Keratinocyte (primary cell): ENCODE measurements around the gene CTDSP1. TPM values are rescaled to one million over a fixed set of nuclear protein-coding genes. Genes with fewer than 3 reads are reported as not detected.

Experiments used
- DNase-seq: peaks from one replicate; pipeline ENCODE4 v3.0.0-alpha.2; 2011; ENCODE audit warnings: low read depth, missing footprints, low spot score
- FAIRE-seq: peaks from 2 replicates; lab custom pipeline; 2011; peaks lifted over from hg19 to GRCh38; lab: Jason Lieb, UNC
- H2AFZ ChIP-seq: 2 replicates; pipeline ENCODE4 v1.6.0; 2012; ENCODE audit warnings: low read length, control low read depth, inconsistent platforms; ENCODE audit not compliant: control insufficient read depth
- H3K27ac ChIP-seq: 2 replicates; pipeline ENCODE4 v1.5.1; 2011; ENCODE audit warnings: low read length; ENCODE audit not compliant: control insufficient read depth, insufficient read depth
- H3K27me3 ChIP-seq: 3 replicates; pipeline ENCODE4 v1.6.0; 2011; ENCODE audit warnings: low read length; ENCODE audit not compliant: control insufficient read depth, insufficient read depth; ENCODE audit errors: extremely low read depth
- H3K36me3 ChIP-seq, 2 experiments: 2 replicates in 1 of 2; 3 replicates in 1 of 2; pipeline ENCODE4 v1.5.1; 2011; ENCODE audit warnings: low read length in 2 of 2, mild to moderate bottlenecking in 1 of 2; ENCODE audit not compliant: control insufficient read depth in 2 of 2, insufficient read depth in 2 of 2; ENCODE audit errors: extremely low read depth in 1 of 2
- H3K4me1 ChIP-seq: 3 replicates; pipeline ENCODE4 v1.5.1; 2011; ENCODE audit warnings: low read length; ENCODE audit not compliant: control insufficient read depth, insufficient read depth; ENCODE audit errors: extremely low read depth
- H3K4me2 ChIP-seq: 3 replicates; pipeline ENCODE4 v1.6.0; 2011; ENCODE audit warnings: low read depth, low read length; ENCODE audit not compliant: control insufficient read depth, insufficient read depth; ENCODE audit errors: extremely low read depth
- H3K4me3 ChIP-seq, 3 experiments: fragments of 200-600 bp in 1 of 3; sonication (generic) in 1 of 3; 2 replicates in 2 of 3; 3 replicates in 1 of 3; pipeline ENCODE4 v1.5.1; 2011 to 2016; ENCODE audit warnings: low read length in 3 of 3, mild to moderate bottlenecking in 3 of 3, control low read depth in 2 of 3, inconsistent platforms in 1 of 3, low read depth in 1 of 3, mixed read lengths in 1 of 3, mixed run types in 1 of 3, moderate library complexity in 1 of 3; ENCODE audit not compliant: control insufficient read depth in 2 of 3, insufficient read depth in 2 of 3; ENCODE audit errors: extremely low read depth in 1 of 3
- H3K79me2 ChIP-seq: 2 replicates; pipeline ENCODE4 v1.6.0; 2012; ENCODE audit warnings: low read length; ENCODE audit not compliant: control insufficient read depth, insufficient read depth
- H3K9ac ChIP-seq: 3 replicates; pipeline ENCODE4 v1.6.0; 2011; ENCODE audit warnings: low read length; ENCODE audit not compliant: control insufficient read depth, insufficient read depth; ENCODE audit errors: extremely low read depth
- H3K9me1 ChIP-seq: 3 replicates; pipeline ENCODE4 v1.6.0; 2011; ENCODE audit warnings: low read length; ENCODE audit not compliant: control insufficient read depth, insufficient read depth; ENCODE audit errors: extremely low read depth
- H3K9me3 ChIP-seq: 2 replicates; pipeline ENCODE4 v1.5.1; 2012; ENCODE audit warnings: low read depth, low read length; ENCODE audit not compliant: control insufficient read depth
- H4K20me1 ChIP-seq: 3 replicates; pipeline ENCODE4 v1.6.0; 2011; ENCODE audit warnings: low read length; ENCODE audit not compliant: control insufficient read depth, insufficient read depth; ENCODE audit errors: extremely low read depth
- CTCF ChIP-seq, 3 experiments: IDR thresholded peaks in 1 of 3; conservative IDR thresholded peaks in 1 of 3; optimal IDR thresholded peaks in 1 of 3; 2 replicates in 2 of 3; 3 replicates in 1 of 3; pipeline versions ENCODE3 to v1.5.1; 2011; ENCODE audit warnings: low read length in 3 of 3, mild to moderate bottlenecking in 3 of 3, moderate library complexity in 2 of 3, control low read depth in 1 of 3, inconsistent platforms in 1 of 3; ENCODE audit not compliant: insufficient read depth in 2 of 3; ENCODE audit errors: extremely low read depth in 1 of 3
- EZH2 ChIP-seq: IDR thresholded peaks from one replicate; pipeline ENCODE4 v1.6.1; 2012; ENCODE audit warnings: inconsistent platforms, mild to moderate bottlenecking, low read length, moderate library complexity
- dilution Hi-C: fragments of 300-500 bp; cut with MboI; formaldehyde crosslinking; loops from one replicate; pipeline ENCODE4 v1.7.0; 2020; ENCODE audit warnings: low sequenced_read_pairs; ENCODE audit not compliant: extremely low pct_ligation_motif_present
- polyA plus RNA-seq, 5 experiments: library from polyadenylated mRNA; depleted of rRNA in 3 of 5; stranded (reverse) in 3 of 5; stranded (forward) in 1 of 5; unstranded in 1 of 5; fragments of >200 nt; gene quantifications; 1 replicate in 1 of 5; 2 replicates in 3 of 5; 3 replicates in 1 of 5; pipeline versions ENCODE4 v1.2.1 to v1.2.3, GENCODE V29; 2011 to 2012; ENCODE audit warnings: missing spikeins in 2 of 5, low read depth in 1 of 5, low replicate concordance in 1 of 5

Gene CTDSP1
- polyA plus RNA-seq, 1 donor (not counting 4 experiments of a cell fraction or from before 2014, with no cell fraction given) = 38.7 TPM

- FAIRE-seq = no peak
- no peak overlapping the region for H3K9ac ChIP-seq
- dilution Hi-C loops = no loop called here
Measured at GRCh38 chr2:218393750-218394290, 5.8 kb upstream of the CTDSP1 start.

GRCh38 chr2:218394298-218395089, 5.2 kb upstream of the CTDSP1 start:
- FAIRE-seq (no peak), DNase-seq (no peak)
- H3K4me3 ChIP-seq = no peak overlapping the region
- no peaks in the 10 kb centered on the region for H3K36me3 ChIP-seq
- H3K9me3 ChIP-seq = no peaks in the 10 kb centered on the region
- no peak overlapping the region for H3K9ac ChIP-seq
- peaks cover 4% of the 10 kb centered on the region for H3K79me2 ChIP-seq
- no peak overlapping the region for H3K4me2 ChIP-seq
- no peaks in the 10 kb centered on the region for H4K20me1 ChIP-seq
- no peak overlapping the region for H3K27ac ChIP-seq
- dilution Hi-C loops = no loop called here
- no peak for TF ChIP-seq EZH2
- no peak for TF ChIP-seq CTCF (optimal IDR thresholded peaks at IDR 0.05 in 1 of 3, IDR thresholded peaks at IDR 0.05 in 1 of 3, conservative IDR thresholded peaks at IDR 0.05 in 1 of 3; ENCODE audit: extremely low read depth in 1 of 3, insufficient read depth in 2 of 3, low read length in 3 of 3)
- H3K27me3 ChIP-seq = no peaks in the 10 kb centered on the region
- H2AFZ ChIP-seq = no peak overlapping the region
- H3K9me1 ChIP-seq = no peaks in the 10 kb centered on the region
- H3K4me1 ChIP-seq = peaks cover 19% of the 10 kb centered on the region

More at GRCh38 chr2:218393750-218394290, 5.8 kb upstream of the CTDSP1 start:
- Histone ChIP-seq H4K20me1 (no peaks in the 10 kb centered on the region), H3K27ac (no peak overlapping the region), H2AFZ (no peak overlapping the region), H3K9me1 (no peaks in the 10 kb centered on the region), H3K9me3 (no peaks in the 10 kb centered on the region), H3K4me2 (no peak overlapping the region), H3K4me1 (peaks cover 19% of the 10 kb centered on the region), H3K27me3 (no peaks in the 10 kb centered on the region), H3K79me2 (peaks cover 2% of the 10 kb centered on the region), H3K4me3 (no peak overlapping the region), H3K36me3 (no peaks in the 10 kb centered on the region)
- TF ChIP-seq EZH2 (no peak), CTCF (optimal IDR thresholded peaks at IDR 0.05 in 1 of 3, IDR thresholded peaks at IDR 0.05 in 1 of 3, conservative IDR thresholded peaks at IDR 0.05 in 1 of 3; ENCODE audit: extremely low read depth in 1 of 3, insufficient read depth in 2 of 3, low read length in 3 of 3) (no peak)
- DNase-seq = no peak
